SKM-1 (cell line): ENCODE results near the gene COTL1.

Experiments used
- DNase-seq: peaks from one replicate; lab custom pipeline; 2025; ENCODE audit not compliant: unreplicated experiment; lab: John Stamatoyannopoulos, UW

The COTL1 gene

DNA sequence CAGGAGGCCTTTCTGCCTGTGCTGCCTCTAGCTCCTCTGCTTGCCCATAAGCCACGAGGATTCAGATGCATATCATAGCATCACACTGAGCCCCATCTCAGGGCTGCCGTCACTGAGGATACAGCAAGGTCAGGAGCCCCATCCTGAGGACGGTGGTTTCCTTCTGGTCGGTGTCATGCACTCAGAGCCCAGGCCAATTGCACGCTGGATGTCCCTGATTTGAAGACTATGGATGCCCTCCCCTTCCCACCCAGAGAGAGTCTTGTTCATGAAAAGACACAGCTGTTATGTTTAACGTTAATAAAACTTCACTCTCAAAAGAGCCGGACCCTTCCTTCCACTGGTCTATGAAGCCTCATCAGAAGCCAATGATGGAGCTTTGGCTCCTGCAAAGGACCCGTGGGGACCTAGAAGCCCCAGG lies 19.9 kb downstream of the COTL1 start:
- no peak for DNase-seq

DNA sequence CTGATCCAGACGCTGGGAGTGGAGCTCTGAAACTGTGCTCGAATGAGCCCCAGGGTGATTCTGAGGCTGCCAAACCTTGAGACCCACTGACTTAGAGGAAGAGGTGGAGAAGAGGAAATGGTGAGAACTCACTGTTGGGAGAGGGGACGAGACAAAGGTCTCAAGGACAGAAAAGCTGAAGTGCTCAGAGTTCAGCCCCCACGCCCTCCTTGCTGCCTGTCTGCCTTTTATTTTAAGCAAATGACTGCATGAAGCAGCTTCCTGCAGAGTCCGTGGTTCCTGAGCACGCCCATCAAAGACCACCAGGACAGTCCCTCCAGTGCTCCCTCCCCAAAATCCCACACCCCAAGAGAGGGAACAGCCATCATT lies 20.4 kb downstream of the COTL1 start:
- peak; percentile 56 for DNase-seq

DNA sequence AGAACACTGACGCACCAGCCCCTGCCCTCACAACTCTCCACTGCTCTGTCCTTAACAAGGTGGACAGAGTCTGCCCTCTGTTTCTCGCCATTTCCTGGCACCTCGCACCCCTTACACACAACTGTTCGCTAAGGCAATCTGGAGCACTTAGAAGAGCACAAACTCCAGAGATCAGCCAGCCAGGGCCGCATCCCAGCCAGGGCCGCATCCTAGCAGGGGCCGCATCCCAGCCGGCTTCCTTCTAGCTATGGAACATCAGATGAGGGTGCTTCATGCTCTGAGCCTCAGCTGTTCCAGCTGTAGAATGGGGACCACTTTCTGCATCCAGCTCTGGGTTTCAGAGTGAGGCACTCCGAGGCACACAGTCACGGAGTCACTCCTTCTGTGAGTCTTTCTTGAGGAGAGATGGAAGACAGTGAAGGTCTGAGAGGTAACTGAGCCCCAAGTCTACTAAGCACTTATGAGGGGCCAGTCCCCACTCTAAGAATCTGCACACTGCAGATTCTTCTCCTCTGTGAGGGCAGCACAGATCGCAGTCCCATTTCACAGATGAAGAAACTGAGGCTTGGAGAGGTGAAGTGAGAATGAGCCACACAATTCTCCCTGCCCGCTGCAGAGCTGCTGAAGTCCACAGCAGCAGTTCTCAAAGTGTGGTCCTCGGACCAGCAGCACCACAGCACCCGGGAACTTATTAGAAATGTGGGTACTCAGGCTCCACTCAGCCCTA lies 20.9 kb downstream of the COTL1 start:
- DNase-seq, result no peak

DNA sequence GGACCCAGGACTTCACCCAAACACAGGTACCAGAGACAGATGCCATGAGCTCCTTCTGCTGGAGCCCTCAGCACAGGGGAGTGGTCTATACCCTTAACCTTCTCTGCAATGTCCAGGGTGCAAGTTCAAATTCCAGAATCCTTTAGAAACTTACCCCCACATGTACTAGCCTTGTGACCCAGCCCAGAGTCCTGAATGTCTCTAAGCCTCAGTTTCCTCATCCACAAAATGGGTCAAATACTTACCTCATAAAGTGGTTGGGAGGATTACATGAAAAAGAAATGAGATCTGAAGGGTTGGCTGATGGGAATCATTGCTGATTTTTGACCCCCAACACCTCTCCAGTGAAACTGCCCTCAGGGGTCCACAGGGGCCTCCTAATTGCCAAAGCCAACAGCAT lies 21.7 kb downstream of the COTL1 start:
- no peak for DNase-seq

DNA sequence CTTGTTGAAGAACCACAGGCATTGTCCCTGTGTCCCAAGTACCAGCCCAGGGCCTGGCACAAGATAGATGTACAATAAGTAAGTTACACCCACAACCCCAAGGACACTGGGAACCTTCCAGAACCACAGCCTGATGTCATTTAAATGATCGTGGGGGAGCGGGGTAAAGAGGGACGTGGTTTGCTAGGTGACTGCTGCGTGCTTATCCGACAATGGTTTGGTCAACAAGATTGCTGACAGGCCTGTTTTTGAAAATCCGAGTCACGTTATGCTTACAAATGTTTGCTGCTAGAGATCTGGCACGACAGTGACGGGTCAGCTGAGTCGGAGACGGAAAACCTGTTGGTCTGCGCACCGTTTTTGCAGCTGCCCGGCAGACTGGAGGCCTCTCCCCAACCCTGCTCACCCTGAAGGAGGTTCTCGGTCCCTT lies 22.8 kb downstream of the COTL1 start:
- no peak for DNase-seq

DNA sequence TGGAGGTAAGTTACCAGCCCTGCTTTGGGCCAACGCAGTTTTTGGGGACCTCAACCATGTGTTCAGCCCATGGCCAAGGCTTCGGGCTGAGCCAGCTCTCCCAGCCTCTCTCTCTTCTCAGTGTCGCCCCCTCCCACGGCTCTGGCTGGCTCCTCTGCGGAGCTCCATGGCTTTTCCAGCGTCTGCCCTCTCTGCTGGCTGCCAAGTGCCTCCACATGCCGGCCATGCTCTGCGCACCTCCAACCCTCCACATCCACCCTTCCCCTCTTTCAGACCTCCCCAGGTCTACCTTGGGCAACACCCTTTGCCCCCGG lies 23.2 kb downstream of the COTL1 start:
- no peak for DNase-seq

DNA sequence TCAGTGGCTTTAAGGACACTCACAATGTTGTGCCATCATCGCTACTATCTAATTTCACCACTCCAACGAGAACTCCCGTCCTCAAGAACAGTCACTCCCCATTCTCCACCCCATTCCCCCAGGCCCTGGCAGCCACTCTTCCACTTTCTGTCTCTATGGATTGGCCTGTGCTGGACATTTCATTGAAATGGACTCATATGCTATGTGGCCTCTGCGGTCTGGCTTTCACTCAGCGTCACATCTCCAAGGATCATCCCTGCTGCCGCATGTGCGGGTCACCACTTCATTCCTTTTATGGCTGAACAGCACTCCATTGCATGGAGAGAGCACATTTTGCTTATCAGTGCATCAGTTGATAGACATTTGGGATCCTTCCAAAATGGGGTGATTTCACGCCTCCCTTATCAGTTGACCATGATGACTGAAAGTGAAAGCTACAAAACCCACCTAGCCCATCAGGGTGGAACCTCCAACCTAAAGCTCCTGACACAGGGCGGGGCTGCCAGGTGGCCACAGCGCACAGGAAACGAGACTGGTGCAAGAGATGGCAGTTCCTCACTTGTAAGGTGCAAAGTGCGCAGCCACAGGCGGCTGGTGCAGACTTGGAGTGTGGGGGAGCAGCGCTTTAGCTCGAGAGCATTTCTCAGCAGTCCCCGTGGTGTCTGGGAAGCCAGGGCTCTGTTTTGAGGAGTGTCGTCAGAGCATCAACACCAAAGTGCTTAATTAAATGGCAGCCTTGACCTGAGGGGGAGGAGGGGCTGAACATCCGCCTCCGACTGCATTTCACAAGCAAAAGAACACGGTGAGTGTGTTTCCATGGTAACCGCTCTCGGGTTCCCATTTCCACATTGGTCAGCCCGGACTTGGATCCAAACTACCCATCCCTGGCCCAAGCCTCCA lies 23.8 kb downstream of the COTL1 start:
- DNase-seq, result no peak

DNA sequence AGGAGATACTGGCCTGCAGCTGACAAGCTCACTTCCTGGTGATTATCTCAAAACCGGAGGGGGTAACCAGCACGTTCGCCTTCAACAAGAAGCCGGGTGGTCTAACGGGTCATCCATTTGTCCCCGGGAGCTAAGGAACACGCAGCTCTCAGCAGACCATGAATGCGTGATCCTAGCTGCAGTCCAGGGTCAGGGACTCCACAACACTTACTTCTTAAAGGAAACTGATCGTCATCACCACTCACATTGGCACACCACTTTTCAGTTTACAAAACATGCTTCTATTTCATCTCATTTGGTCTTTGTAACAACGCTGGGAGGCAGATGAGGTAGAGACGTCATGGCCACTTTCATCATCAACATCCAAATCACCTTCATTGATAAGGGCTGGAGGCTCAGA lies 25.2 kb downstream of the COTL1 start:
- DNase-seq, result no peak

DNA sequence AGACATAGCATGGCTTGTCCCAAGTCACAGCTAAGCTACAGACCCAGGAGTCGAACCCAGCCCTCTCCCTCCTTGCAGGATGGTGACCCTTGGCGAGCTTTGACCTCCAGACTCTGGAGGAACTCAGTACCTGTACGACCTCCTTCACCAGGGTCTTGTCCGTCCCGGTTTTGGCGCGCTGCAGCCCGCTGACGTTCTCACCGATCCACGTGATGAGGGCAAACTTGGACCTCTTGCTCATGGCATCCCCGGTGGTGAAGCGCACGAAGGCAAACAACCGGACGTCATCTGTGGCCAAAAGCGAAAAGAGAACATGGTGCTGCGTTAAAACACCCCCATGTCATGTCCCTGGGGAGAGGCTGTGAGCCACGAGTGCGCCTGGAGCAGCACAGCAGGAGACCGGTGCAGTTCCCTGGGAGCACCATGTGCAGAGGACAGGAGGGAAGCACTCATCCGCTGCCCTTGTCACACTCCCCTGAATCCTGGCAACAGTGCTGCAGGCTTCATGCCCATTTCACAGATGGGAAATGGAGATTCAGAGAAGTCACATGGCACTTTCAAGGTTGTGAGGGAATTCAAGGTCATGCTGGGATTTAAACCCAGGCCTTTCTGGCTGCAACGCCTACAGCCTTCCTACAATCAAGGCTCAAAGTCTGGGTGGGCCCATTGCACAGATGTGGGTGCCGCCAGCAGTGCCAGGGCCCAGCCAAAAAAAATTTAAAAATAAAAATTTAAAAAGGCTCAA lies 27.7 kb downstream of the COTL1 start:
- DNase-seq, result no peak

DNA sequence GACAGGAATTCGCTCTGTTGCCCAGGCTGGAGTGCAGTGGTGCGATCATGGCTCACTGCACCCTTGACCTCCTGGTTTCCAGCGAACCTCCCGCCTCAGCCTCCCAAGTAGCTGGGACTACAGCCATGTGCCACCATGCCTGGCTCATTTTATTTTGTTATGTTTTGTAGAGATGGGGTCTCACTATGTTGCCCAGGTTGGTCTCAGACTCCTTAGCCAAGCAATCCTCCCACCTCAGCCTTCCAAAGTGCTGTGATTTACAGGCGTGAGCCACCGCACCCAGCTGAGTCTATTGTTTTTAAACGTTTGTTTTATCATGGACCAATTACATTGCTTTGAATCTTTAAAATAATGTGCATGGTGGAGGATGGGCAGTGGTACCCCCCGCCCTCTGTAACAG lies 28.9 kb downstream of the COTL1 start:
- no peak for DNase-seq

DNA sequence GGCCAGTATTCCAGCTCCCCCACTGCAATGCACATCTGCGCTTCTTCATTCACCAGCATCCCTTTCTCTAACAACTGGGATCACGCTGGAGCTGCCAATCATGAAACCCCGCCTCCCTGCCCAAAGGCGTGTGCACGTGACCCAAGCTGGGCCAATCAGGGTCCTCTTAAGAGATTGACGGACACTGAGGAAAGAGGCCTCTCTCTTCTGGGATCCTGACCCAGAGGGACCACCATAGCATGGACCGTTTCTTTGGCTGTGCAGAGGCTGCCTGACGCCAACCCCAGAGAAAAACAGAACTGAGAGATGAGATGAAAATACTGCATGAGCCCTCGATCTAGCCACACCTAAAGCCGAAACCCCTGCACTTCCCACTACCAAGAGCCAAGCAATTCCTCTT lies 32.0 kb downstream of the COTL1 start:
- DNase-seq, result no peak

DNA sequence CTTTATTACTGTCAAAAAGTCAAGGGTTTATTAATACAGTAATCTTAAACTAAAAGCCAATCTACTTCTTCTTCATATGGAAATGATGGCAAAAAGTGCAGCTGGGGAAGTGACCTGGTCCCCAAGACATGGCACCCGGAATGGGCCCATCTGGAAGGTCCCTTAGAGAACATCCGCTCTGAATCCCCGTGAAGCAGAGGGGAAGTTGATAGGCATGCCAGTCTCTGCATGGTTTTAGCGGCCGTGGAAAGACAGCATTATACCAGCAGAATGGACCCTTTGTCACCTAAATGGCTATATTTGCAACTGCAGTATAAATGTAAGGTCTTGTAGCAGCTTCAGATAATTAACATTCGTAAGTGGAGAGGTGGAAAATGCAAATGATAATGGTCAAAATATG lies 32.4 kb downstream of the COTL1 start:
- DNase-seq, result no peak

DNA sequence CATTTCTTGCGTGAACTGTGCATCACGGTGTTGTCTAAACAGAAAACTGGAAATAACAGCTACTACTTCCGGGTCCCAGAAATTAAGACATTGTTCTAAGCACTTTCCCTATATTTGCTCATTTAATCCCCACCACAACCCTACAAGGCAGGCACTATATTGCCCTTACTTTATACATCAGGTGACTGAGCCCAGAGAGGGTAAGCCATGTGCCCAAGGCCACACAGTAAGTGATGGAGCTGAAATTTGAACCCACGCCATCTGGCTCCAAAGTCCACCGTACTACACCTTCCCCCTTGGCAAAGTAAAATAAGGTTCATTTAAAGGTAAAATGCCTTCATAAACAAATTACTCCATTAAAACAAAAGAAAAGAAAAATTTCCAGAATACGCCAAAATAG lies 33.2 kb downstream of the COTL1 start:
- DNase-seq, result no peak

DNA sequence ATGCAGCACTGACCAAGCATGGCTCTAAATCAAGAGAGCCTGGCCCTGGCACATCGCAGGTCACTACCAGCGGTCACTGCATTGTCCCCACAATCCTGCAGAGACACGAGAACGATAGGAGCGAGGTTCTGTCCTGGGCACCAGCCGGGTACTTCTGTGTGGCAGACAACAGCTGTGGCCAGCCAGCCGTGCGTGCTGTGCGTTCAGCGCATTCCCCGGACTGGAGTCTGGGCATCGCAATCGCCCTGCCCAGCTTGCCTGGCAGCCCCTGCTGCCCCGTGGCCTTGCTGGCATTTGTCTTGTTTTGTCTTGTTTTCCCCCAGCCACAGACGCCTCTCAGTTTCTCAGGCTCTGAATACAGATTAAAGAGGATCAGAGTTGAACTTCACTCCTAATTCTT lies 33.9 kb downstream of the COTL1 start:
- DNase-seq, result no peak

DNA sequence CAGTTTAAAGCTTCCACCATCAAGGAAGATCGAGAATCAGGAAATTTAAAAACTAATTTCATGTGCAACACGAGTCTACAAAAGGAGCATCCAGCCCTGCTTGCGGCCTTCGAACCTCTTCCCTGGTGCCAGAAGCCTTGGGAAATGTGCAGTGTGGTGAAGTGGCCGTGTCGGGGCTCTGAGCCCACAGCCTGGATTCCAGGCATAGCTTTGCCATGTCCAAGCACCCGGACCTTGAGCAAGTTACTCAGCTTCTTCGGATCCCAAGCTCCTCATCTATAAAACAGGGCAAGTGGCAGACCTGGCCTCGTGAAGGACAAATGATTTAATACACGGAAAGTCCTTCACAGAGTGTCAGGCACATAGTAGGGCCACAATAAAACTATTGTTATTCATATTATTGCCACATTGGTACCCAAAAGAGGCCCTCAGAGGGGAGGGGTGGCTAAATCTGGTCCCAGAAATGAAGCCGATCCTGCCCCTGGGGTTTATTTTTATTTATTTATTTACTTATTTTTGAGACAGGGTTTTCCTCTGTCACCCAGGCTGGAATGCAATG lies 34.8 kb downstream of the COTL1 start:
- no peak for DNase-seq

DNA sequence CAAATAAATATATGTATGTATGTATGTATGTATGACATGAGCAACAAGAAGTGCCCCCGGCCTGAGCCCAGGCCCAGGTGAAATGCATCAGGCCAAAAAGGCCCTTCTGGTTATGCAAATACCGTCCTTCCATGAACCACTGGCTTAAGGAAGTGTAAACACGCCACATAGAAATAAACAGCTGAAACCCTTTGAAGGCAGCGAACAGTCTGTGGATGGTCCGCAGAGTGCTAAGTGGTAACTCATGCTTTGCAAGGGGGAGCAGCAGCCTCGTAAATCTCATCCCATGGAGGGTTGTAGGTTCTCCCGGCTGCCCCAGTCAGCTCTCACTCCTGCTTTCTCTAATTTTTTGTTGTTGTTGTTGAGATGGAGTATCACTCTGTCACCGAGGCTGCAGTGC lies 36.7 kb downstream of the COTL1 start:
- DNase-seq, result no peak

DNA sequence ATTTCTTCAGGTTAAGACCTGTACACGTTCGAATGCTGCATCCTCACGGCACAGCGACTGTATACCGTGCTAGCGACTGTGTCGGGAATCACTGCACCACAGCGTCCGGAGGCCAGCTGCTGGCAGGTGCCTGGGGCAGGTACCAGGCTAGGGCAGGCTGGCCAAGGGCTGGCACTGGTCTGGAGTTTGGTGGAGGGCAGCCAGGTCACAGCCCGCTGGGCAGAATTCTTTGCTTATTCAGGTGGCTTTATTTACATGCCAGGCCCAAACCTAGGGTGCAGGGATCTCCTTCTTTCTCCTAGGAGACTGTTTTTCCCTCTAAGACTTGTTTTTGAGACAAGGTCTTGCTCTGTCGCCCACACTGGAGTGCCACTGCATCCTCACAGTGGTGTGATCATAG lies 37.9 kb downstream of the COTL1 start:
- DNase-seq, result no peak

DNA sequence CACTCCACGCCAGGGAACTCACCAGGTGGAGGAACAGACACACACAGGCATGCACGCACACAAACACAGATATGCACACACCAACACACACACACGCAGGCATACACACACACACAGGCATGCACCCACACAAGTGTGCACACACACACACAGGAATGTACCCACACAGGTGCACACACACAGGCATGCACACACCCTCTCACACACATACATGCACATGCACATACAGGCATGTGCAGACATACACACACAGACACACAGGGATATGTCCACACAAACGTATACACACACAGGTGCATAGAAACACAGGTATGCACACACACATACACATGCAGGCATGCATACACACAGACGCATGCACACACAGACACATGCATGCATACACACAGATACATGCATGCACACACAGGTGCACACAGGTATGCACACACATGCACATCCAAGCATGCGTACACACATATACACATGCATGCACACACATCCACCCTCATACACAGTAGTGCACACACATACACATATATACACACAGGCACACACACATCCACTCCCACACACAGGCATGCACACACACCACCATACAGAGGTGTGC lies 39.2 kb downstream of the COTL1 start:
- DNase-seq, result no peak

DNA sequence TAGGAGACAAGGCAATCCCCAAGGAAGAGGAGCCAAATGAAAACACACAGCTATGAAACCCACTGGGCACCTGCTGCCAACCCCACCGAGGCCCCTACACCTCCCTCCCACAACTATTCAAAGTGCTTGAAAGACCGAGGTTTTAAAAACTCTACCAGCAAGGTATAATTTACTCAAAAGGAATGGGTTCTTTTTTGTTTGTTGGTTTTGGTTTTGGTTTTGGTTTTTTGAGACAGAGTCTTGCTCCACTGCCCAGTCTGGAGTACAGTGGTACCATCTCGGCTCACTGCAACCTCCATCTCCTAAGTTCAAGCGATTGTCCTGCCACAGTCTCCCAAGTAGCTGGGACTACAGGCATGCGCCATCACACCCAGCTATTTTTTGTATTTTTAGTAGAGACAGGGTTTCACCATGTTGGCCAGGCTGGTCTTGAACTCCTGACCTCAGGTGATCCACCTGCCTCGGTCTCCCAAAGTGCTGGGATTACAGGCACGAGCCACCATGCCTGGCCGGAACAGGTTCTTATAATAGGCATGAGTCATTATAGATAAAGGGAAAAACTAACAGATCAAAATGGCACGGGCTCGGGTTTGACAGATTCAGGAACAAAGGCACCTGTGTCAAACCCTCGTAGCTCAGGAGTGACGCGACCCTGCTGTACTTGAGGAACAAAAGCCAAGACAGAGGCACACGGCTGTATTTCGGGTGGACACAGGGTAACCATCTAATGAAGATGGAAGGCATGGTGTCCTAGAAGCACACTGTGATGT lies 40.7 kb downstream of the COTL1 start:
- no peak for DNase-seq

DNA sequence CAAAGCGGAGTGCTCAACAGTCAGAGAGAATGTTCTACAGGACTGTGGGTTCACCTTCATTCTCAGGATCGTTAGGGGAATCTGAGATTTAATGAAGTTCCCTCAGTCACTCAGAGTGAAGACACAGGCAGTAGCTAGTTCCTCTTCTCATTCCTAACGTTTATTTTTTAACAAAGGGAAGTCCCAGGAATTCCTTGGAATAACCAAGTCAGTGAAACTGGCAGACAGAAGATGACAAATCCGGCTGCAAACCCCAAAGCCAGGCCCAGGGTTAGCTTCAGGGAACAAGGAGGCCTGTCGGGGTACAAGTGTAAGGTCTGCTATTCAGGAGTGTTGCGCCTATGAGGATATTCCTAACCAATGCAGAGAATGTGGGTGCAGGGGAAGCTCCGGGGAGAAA lies 42.0 kb downstream of the COTL1 start:
- no peak for DNase-seq

DNA sequence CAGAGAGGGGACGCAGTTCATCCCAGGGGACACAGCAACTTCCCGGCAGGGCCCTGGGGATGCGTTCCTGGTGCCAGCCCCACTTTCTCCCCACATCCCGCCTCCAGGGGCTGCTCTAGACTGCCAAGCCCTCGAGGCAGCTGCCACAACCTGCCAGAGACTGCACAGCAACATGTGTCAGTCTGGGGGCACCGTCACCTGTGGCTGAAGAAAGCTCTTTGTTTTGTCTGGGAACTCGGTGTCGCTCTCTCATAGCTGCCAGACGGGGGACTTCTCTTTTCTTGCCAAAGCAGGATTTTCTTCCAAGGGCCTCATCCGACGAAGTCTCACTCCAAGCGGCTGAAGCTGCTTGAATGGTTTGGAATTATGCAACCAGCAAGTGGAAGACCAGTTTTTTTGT lies 43.7 kb downstream of the COTL1 start:
- DNase-seq, result no peak
